ENCODE results near the gene EPN3.

The EPN3 gene

GRCh38 chr17:50533720-50534148 lies 1.2 kb downstream of the EPN3 start:
- in situ Hi-C loops (cut with MboI; ENCODE audit: low sequenced_read_pairs): no loop called here

GRCh38 chr17:50534222-50534978 lies 1.9 kb downstream of the EPN3 start:
- in situ Hi-C loops (cut with MboI; ENCODE audit: low sequenced_read_pairs): no loop called here

- in situ Hi-C loops (cut with MboI; ENCODE audit: low sequenced_read_pairs): no loop called here
Measured at GRCh38 chr17:50534979-50535326, 2.4 kb downstream of the EPN3 start.

- in situ Hi-C loops (cut with MboI; ENCODE audit: low sequenced_read_pairs): no loop called here
Measured at GRCh38 chr17:50535407-50535806, 2.9 kb downstream of the EPN3 start.

GRCh38 chr17:50536683-50537646 lies 4.4 kb downstream of the EPN3 start:
- in situ Hi-C loops (cut with MboI; ENCODE audit: low sequenced_read_pairs): no loop called here

- in situ Hi-C loops (cut with MboI; ENCODE audit: low sequenced_read_pairs): no loop called here
Measured at GRCh38 chr17:50537721-50538548, 5.4 kb downstream of the EPN3 start.

- in situ Hi-C loops (cut with MboI; ENCODE audit: low sequenced_read_pairs): no loop called here
Measured at GRCh38 chr17:50538549-50539410, 6.2 kb downstream of the EPN3 start.

- in situ Hi-C loops (cut with MboI; ENCODE audit: low sequenced_read_pairs): no loop called here
Measured at GRCh38 chr17:50539762-50540559, 7.4 kb downstream of the EPN3 start.

- in situ Hi-C loops (cut with MboI; ENCODE audit: low sequenced_read_pairs): no loop called here
Measured at GRCh38 chr17:50540560-50541401, 8.2 kb downstream of the EPN3 start.

GRCh38 chr17:50541402-50541715 lies 8.8 kb downstream of the EPN3 start:
- in situ Hi-C loops (cut with MboI; ENCODE audit: low sequenced_read_pairs): no loop called here

GRCh38 chr17:50541716-50542688 lies 9.5 kb downstream of the EPN3 start:
- in situ Hi-C loops (cut with MboI; ENCODE audit: low sequenced_read_pairs): no loop called here

- in situ Hi-C loops (cut with MboI; ENCODE audit: low sequenced_read_pairs): no loop called here
Measured at GRCh38 chr17:50542795-50543774, 10.6 kb downstream of the EPN3 start.

GRCh38 chr17:50544516-50544915 lies 12.0 kb downstream of the EPN3 start:
- in situ Hi-C loops (cut with MboI; ENCODE audit: low sequenced_read_pairs): no loop called here

GRCh38 chr17:50545311-50545710 lies 12.8 kb downstream of the EPN3 start:
- in situ Hi-C loops (cut with MboI; ENCODE audit: low sequenced_read_pairs): no loop called here

- in situ Hi-C loops (cut with MboI; ENCODE audit: low sequenced_read_pairs): no loop called here
Measured at GRCh38 chr17:50546701-50547034, 14.1 kb downstream of the EPN3 start.

- in situ Hi-C loops (cut with MboI; ENCODE audit: low sequenced_read_pairs): no loop called here
Measured at GRCh38 chr17:50547035-50547735, 14.7 kb downstream of the EPN3 start, which contains the start of gene SPATA20. TSS of gene SPATA20 (plus strand) at chr17:50547174. CDS start at chr17:50547209, 35 bp downstream.

Measured in HL-60/S4 treated with phorbol 12-myristate 13-acetate at 8.2 ng/mL for 4 days and 3 days (cell line).